HepG2 (cell line): ENCODE measurements around the gene CUL9. TPM values are rescaled to one million over a fixed set of nuclear protein-coding genes. Genes with fewer than 3 reads are reported as not detected.
A peak's percentile ranks its signal among the peaks of the same experiment; 100 is the strongest.

ENCODE experiments used
- LRRFIP1 ChIP-seq: sonication (generic); formaldehyde crosslinking; conservative IDR thresholded peaks from 2 replicates; pipeline ENCODE4 v1.4.0; 2020; ENCODE audit warnings: missing genetic modification reagents
- MEIS1 ChIP-seq: sonication (generic); formaldehyde crosslinking; IDR thresholded peaks from 2 replicates; pipeline ENCODE4 v1.9.0; 2021; ENCODE audit warnings: mild to moderate bottlenecking, missing genetic modification reagents, moderate library complexity, borderline replicate concordance
- PPARG ChIP-seq: conservative IDR thresholded peaks from 2 replicates; pipeline ENCODE4 v1.6.1; 2016; ENCODE audit warnings: missing biosample characterization, missing genetic modification reagents
- REXO4 ChIP-seq: sonication (generic); formaldehyde crosslinking; IDR thresholded peaks from 2 replicates; pipeline ENCODE4 v1.8.0; 2022; ENCODE audit warnings: missing genetic modification reagents, mild to moderate bottlenecking, borderline replicate concordance
- RFX1 ChIP-seq: fragments of 450-650 bp; IDR thresholded peaks from 2 replicates; pipeline ENCODE4 v1.6.1; 2017
- SP1 ChIP-seq, 2 experiments: fragments of 450-650 bp in 1 of 2; sonication (generic) in 1 of 2; formaldehyde crosslinking in 1 of 2; IDR thresholded peaks; 2 replicates each; pipeline versions ENCODE4 v1.4.0 to v1.6.1; 2016 to 2020; ENCODE audit warnings: missing genetic modification reagents in 1 of 2
- SP5 ChIP-seq: IDR thresholded peaks from 2 replicates; pipeline ENCODE4 v1.6.1; 2016; ENCODE audit warnings: low read depth, borderline replicate concordance
- THAP11 ChIP-seq: IDR thresholded peaks from 2 replicates; pipeline ENCODE4 v1.6.1; 2016; ENCODE audit warnings: missing biosample characterization, missing genetic modification reagents
- ZBTB3 ChIP-seq: sonication (generic); formaldehyde crosslinking; IDR thresholded peaks from 2 replicates; pipeline ENCODE4 v1.4.0; 2020; ENCODE audit warnings: low read depth, mild to moderate bottlenecking, moderate library complexity, missing genetic modification reagents, borderline replicate concordance
- ZNF253 ChIP-seq: sonication (generic); formaldehyde crosslinking; IDR thresholded peaks from 2 replicates; pipeline ENCODE4 v1.8.0; 2022; ENCODE audit warnings: mild to moderate bottlenecking, missing genetic modification reagents, borderline replicate concordance
- ZNF407 ChIP-seq: sonication (generic); formaldehyde crosslinking; IDR thresholded peaks from one replicate; pipeline ENCODE4 v1.5.1; 2020; ENCODE audit warnings: mild to moderate bottlenecking, missing genetic modification reagents; ENCODE audit errors: not compliant biosample characterization
- ZNF547 ChIP-seq: sonication (generic); formaldehyde crosslinking; IDR thresholded peaks from 2 replicates; pipeline ENCODE4 v1.5.1; 2020; ENCODE audit warnings: mild to moderate bottlenecking, missing genetic modification reagents
- ZNF567 ChIP-seq: sonication (generic); formaldehyde crosslinking; IDR thresholded peaks from 2 replicates; pipeline ENCODE4 v1.8.1; 2023; ENCODE audit warnings: mild to moderate bottlenecking, missing genetic modification reagents, borderline replicate concordance
- ZXDC ChIP-seq: sonication (generic); formaldehyde crosslinking; IDR thresholded peaks from 2 replicates; pipeline ENCODE4 v1.5.0; 2020; ENCODE audit warnings: mild to moderate bottlenecking, missing genetic modification reagents
- polyA plus RNA-seq, 8 experiments: library from polyadenylated mRNA; depleted of rRNA in 3 of 8; stranded (reverse) in 7 of 8; unstranded in 1 of 8; fragments of >200 nt; fragmentation: Illumina TruSeq in 4 of 8; extraction: Trizol in 4 of 8; gene quantifications; 2 replicates each; pipeline versions ENCODE4 v1.2.1 to v1.2.3, GENCODE V29; 2011 to 2016; ENCODE audit warnings: low read depth in 4 of 8, missing spikeins in 1 of 8, mixed read lengths in 1 of 8; ENCODE audit not compliant: insufficient read depth in 1 of 8
- total RNA-seq, 5 experiments: library from RNA; depleted of rRNA; stranded (reverse); fragments of >200 nt; fragmentation: Illumina TruSeq; extraction: Trizol; gene quantifications; 2 replicates each; pipeline ENCODE4 v1.2.3, GENCODE V29; 2016; ENCODE audit warnings: low read depth in 1 of 5

Gene CUL9
- total and polyA plus RNA-seq, 2 of the 13 experiments (the other 11 are each of a cell fraction or from before 2014, with no cell fraction given) = 11.4 to 13.7 TPM

GRCh38 chr6:43228951-43229802 lies 47.2 kb downstream of the CUL9 start, which contains the start of gene DNPH1 (continued):
- TF ChIP-seq ZNF407 = peak; percentile 64
- no peak for TF ChIP-seq SP1 (IDR thresholded peaks at IDR 0.05)
- peak; percentile 74 for TF ChIP-seq SP1 (CRISPR knock-in tag; IDR thresholded peaks at IDR 0.05)
- peak; percentile 93; the same call in 1 of the 2 replicates for TF ChIP-seq ZXDC (CRISPR knock-in tag)
- no peak; the same call in 1 of the 2 replicates for TF ChIP-seq RFX1
- TF ChIP-seq SP5 (CRISPR knock-in tag) = no peak
- peak; percentile 81 for TF ChIP-seq ZNF547
- TF ChIP-seq MEIS1 = peak; percentile 31; the same call in 1 of the 2 replicates
- peak; percentile 66; the same call in 1 of the 2 replicates for TF ChIP-seq ZNF253 (CRISPR knock-in tag)
- TF ChIP-seq REXO4 (CRISPR knock-in tag) = no peak; the same call in 1 of the 2 replicates
- TF ChIP-seq THAP11 (CRISPR knock-in tag) = peak; percentile 88
- 0 out of 2 replicates have a peak, but pooled peaks have one; percentile 49 for TF ChIP-seq ZBTB3 (CRISPR knock-in tag)
- no peak for TF ChIP-seq LRRFIP1
- TF ChIP-seq ZNF567 (CRISPR knock-in tag) = peak; percentile 97
- TF ChIP-seq PPARG (CRISPR knock-in tag) = peak; percentile 79; the same call in 1 of the 2 replicates
